ENCODE data around the gene CXCL3. TPM values are rescaled to one million over a fixed set of nuclear protein-coding genes. Genes with fewer than 3 reads are reported as not detected.

The CXCL3 gene
- total and polyA plus RNA-seq, 4 donors = 0.07 to 0.96 (median 0.63) TPM

- TF ChIP-seq CTCF (IDR thresholded peaks at IDR 0.05; ENCODE audit: low read depth, low read length, missing input control) = no peak
- TF ChIP-seq ATF3 (IDR thresholded peaks at IDR 0.05) = no peak
- TF ChIP-seq FOXA1 (IDR thresholded peaks at IDR 0.05) = no peak
- TF ChIP-seq YY1 (IDR thresholded peaks at IDR 0.05) = no peak
- no peak for TF ChIP-seq MAX (IDR thresholded peaks at IDR 0.05)
Observed at GRCh38 chr4:74045772-74046171, 7.3 kb upstream of the CXCL3 start (continued).

GRCh38 chr4:74045247-74045646 is 6.8 kb upstream of the CXCL3 start:
- no peaks in the 10 kb centered on the region for H3K4me1 ChIP-seq (ENCODE audit: control insufficient read depth in 4 of 4, insufficient read depth in 4 of 4, low read length in 3 of 4)
- H3K27me3 ChIP-seq (ENCODE audit: control insufficient read depth in 4 of 4, insufficient read depth in 4 of 4, low read length in 3 of 4) = no peaks in the 10 kb centered on the region
- TF ChIP-seq RXRA (IDR thresholded peaks at IDR 0.05) (no peak), SP1 (IDR thresholded peaks at IDR 0.05) (no peak), NR2F2 (IDR thresholded peaks at IDR 0.05) (no peak)
- no peak for DNase-seq (ENCODE audit: low spot score)
- no peak overlapping the region for H3K4me3 ChIP-seq (ENCODE audit: low read depth in 1 of 3, low read length in 3 of 3)
- no peak overlapping the region for H3K27ac ChIP-seq (ENCODE audit: low read depth in 1 of 2, low read length in 2 of 2)
- H3K9ac ChIP-seq (ENCODE audit: low read depth in 1 of 2, low read length in 2 of 2) = no peak overlapping the region
- H3K9me3 ChIP-seq (ENCODE audit: control insufficient read depth in 4 of 4, low read length in 3 of 4) = peaks cover 0 to 6% (median 0%) of the 10 kb centered on the region in 4 donors
- WGBS = 88% methylated on average over 3 of the region's 3 CpGs
- H3K36me3 ChIP-seq (ENCODE audit: control insufficient read depth in 4 of 4, insufficient read depth in 3 of 4, low read depth in 1 of 4, low read length in 3 of 4) = no peaks in the 10 kb centered on the region

GRCh38 chr4:74044677-74045076 is 6.2 kb upstream of the CXCL3 start:
- H3K27ac ChIP-seq (ENCODE audit: low read depth in 1 of 2, low read length in 2 of 2) = no peak overlapping the region
- no peak overlapping the region for H3K9ac ChIP-seq (ENCODE audit: low read depth in 1 of 2, low read length in 2 of 2)
- WGBS = 86% methylated on average over 3 of the region's 3 CpGs
- no peak for DNase-seq (ENCODE audit: low spot score)
- no peak for TF ChIP-seq JUND (IDR thresholded peaks at IDR 0.05)
- TF ChIP-seq NR2F2 (IDR thresholded peaks at IDR 0.05) = no peak
- no peak for TF ChIP-seq EGR1 (IDR thresholded peaks at IDR 0.05; ENCODE audit: low read depth in 2 of 2)
- no peak for TF ChIP-seq FOXA1 (IDR thresholded peaks at IDR 0.05)
- TF ChIP-seq RXRA (IDR thresholded peaks at IDR 0.05) = no peak
- no peak for TF ChIP-seq FOXA2 (IDR thresholded peaks at IDR 0.05)
- no peak for TF ChIP-seq ZBTB33 (IDR thresholded peaks at IDR 0.05)
- no peak for TF ChIP-seq HNF4A (conservative IDR thresholded peaks at IDR 0.05)
- no peak for TF ChIP-seq REST (IDR thresholded peaks at IDR 0.05)
- no peak for TF ChIP-seq SP1 (IDR thresholded peaks at IDR 0.05)
- no peak for TF ChIP-seq YY1 (IDR thresholded peaks at IDR 0.05)
- no peak for TF ChIP-seq ATF3 (IDR thresholded peaks at IDR 0.05)
- no peak for TF ChIP-seq CTCF (IDR thresholded peaks at IDR 0.05; ENCODE audit: low read depth, low read length, missing input control)
- TF ChIP-seq HNF4G (IDR thresholded peaks at IDR 0.05) = no peak
- no peak for TF ChIP-seq TAF1 (conservative IDR thresholded peaks at IDR 0.05)
- TF ChIP-seq RAD21 (IDR thresholded peaks at IDR 0.05) = no peak
- no peak overlapping the region for H3K4me3 ChIP-seq (ENCODE audit: low read depth in 1 of 3, low read length in 3 of 3)
- H3K27me3 ChIP-seq (ENCODE audit: control insufficient read depth in 4 of 4, insufficient read depth in 4 of 4, low read length in 3 of 4) = no peaks in the 10 kb centered on the region
- no peaks in the 10 kb centered on the region for H3K4me1 ChIP-seq (ENCODE audit: control insufficient read depth in 4 of 4, insufficient read depth in 4 of 4, low read length in 3 of 4)
- no peaks in the 10 kb centered on the region for H3K36me3 ChIP-seq (ENCODE audit: control insufficient read depth in 4 of 4, insufficient read depth in 3 of 4, low read depth in 1 of 4, low read length in 3 of 4)
- H3K9me3 ChIP-seq (ENCODE audit: control insufficient read depth in 4 of 4, low read length in 3 of 4) = peaks cover 0 to 6% (median 0%) of the 10 kb centered on the region in 4 donors

Measured in liver (tissue), 9 donors.